HepG2 (cell line): Measurements from ENCODE around the gene SARS2. TPM values are rescaled to one million over a fixed set of nuclear protein-coding genes. Genes with fewer than 3 reads are reported as not detected.

Source experiments
- BCL6 ChIP-seq: IDR thresholded peaks from 2 replicates; pipeline ENCODE4 v1.6.1; 2016; ENCODE audit warnings: missing genetic modification reagents, missing compliant biosample characterization
- CCDC6 ChIP-seq: sonication (generic); formaldehyde crosslinking; IDR thresholded peaks from 2 replicates; pipeline ENCODE4 v1.8.1; 2022; ENCODE audit warnings: mild to moderate bottlenecking, missing genetic modification reagents, moderate library complexity
- FOXC1 ChIP-seq: sonication (generic); formaldehyde crosslinking; IDR thresholded peaks from 2 replicates; pipeline ENCODE4 v1.8.0; 2022; ENCODE audit warnings: mild to moderate bottlenecking, missing genetic modification reagents, borderline replicate concordance
- MZF1 ChIP-seq: sonication (generic); formaldehyde crosslinking; IDR thresholded peaks from 2 replicates; pipeline ENCODE4 v1.8.1; 2023; ENCODE audit warnings: mild to moderate bottlenecking, missing genetic modification reagents, borderline replicate concordance
- NR1H2 ChIP-seq: sonication (generic); formaldehyde crosslinking; IDR thresholded peaks from 2 replicates; pipeline ENCODE4 v1.8.1; 2022; ENCODE audit warnings: low read depth, missing genetic modification reagents, borderline replicate concordance
- RBFOX2 ChIP-seq: fragments of 200-400 bp; formaldehyde crosslinking; IDR thresholded peaks from 2 replicates; pipeline ENCODE4 v1.6.1; 2017; ENCODE audit warnings: low read depth, mild to moderate bottlenecking, low read length
- REST ChIP-seq, 2 experiments: IDR thresholded peaks; 2 replicates each; pipeline ENCODE4 v1.6.1; 2011 to 2012; ENCODE audit warnings: low read length in 2 of 2, borderline replicate concordance in 1 of 2, low read depth in 1 of 2, mild to moderate bottlenecking in 1 of 2, moderate library complexity in 1 of 2
- TOE1 ChIP-seq: sonication (generic); formaldehyde crosslinking; IDR thresholded peaks from 2 replicates; pipeline ENCODE4 v1.4.0; 2020; ENCODE audit warnings: mild to moderate bottlenecking, missing genetic modification reagents
- U2AF1 ChIP-seq: fragments of 200-400 bp; formaldehyde crosslinking; optimal IDR thresholded peaks from 2 replicates; pipeline ENCODE3; 2017; ENCODE audit warnings: mild to moderate bottlenecking, low read depth, low read length
- WIZ ChIP-seq: sonication (generic); formaldehyde crosslinking; IDR thresholded peaks from 2 replicates; pipeline ENCODE4 v1.5.1; 2020; ENCODE audit warnings: mild to moderate bottlenecking, missing genetic modification reagents
- ZBTB21 ChIP-seq: sonication (generic); formaldehyde crosslinking; IDR thresholded peaks from 2 replicates; pipeline ENCODE4 v1.4.0; 2020; ENCODE audit warnings: missing genetic modification reagents
- ZNF276 ChIP-seq: sonication (generic); formaldehyde crosslinking; IDR thresholded peaks from 2 replicates; pipeline ENCODE4 v1.4.0; 2020; ENCODE audit warnings: mild to moderate bottlenecking, low read depth, missing genetic modification reagents
- ZNF460 ChIP-seq: sonication (generic); formaldehyde crosslinking; IDR thresholded peaks from 2 replicates; pipeline ENCODE4 v1.5.1; 2020; ENCODE audit warnings: missing genetic modification reagents, mild to moderate bottlenecking, borderline replicate concordance
- ZNF550 ChIP-seq: sonication (generic); formaldehyde crosslinking; IDR thresholded peaks from 2 replicates; pipeline ENCODE4 v1.4.0; 2020; ENCODE audit warnings: mild to moderate bottlenecking, missing genetic modification reagents, borderline replicate concordance
- ZNF75D ChIP-seq: sonication (generic); formaldehyde crosslinking; IDR thresholded peaks from 2 replicates; pipeline ENCODE4 v1.8.1; 2023; ENCODE audit warnings: missing genetic modification reagents, mild to moderate bottlenecking, borderline replicate concordance
- ZNF761 ChIP-seq: sonication (generic); formaldehyde crosslinking; conservative IDR thresholded peaks from 2 replicates; pipeline ENCODE4 v1.4.0; 2020; ENCODE audit warnings: mild to moderate bottlenecking, missing genetic modification reagents
- ZSCAN22 ChIP-seq: sonication (generic); formaldehyde crosslinking; IDR thresholded peaks from 2 replicates; pipeline ENCODE4 v1.4.0; 2020; ENCODE audit warnings: mild to moderate bottlenecking, missing genetic modification reagents
- ZSCAN31 ChIP-seq: sonication (generic); formaldehyde crosslinking; IDR thresholded peaks from 2 replicates; pipeline ENCODE4 v1.5.0; 2020; ENCODE audit warnings: low read depth, mild to moderate bottlenecking, missing genetic modification reagents
- polyA plus RNA-seq, 8 experiments: library from polyadenylated mRNA; depleted of rRNA in 3 of 8; stranded (reverse) in 7 of 8; unstranded in 1 of 8; fragments of >200 nt; fragmentation: Illumina TruSeq in 4 of 8; extraction: Trizol in 4 of 8; gene quantifications; 2 replicates each; pipeline versions ENCODE4 v1.2.1 to v1.2.3, GENCODE V29; 2011 to 2016; ENCODE audit warnings: low read depth in 4 of 8, missing spikeins in 1 of 8, mixed read lengths in 1 of 8; ENCODE audit not compliant: insufficient read depth in 1 of 8
- total RNA-seq, 5 experiments: library from RNA; depleted of rRNA; stranded (reverse); fragments of >200 nt; fragmentation: Illumina TruSeq; extraction: Trizol; gene quantifications; 2 replicates each; pipeline ENCODE4 v1.2.3, GENCODE V29; 2016; ENCODE audit warnings: low read depth in 1 of 5
- TF ChIP-seq, protein P1 (sequence below): sonication (generic); formaldehyde crosslinking; IDR thresholded peaks from 2 replicates; pipeline ENCODE4 v1.5.0; 2020; ENCODE audit warnings: missing genetic modification reagents
- TF ChIP-seq, protein P2 (sequence below): sonication (generic); formaldehyde crosslinking; IDR thresholded peaks from 2 replicates; pipeline ENCODE4 v1.5.1; 2020; ENCODE audit warnings: missing genetic modification reagents, mild to moderate bottlenecking, borderline replicate concordance

Gene SARS2
- total and polyA plus RNA-seq, 2 of the 13 experiments (the other 11 are each of a cell fraction or from before 2014, with no cell fraction given): 40.0 to 48.6 TPM

- TF ChIP-seq MZF1 (CRISPR knock-in tag) (no peak), RBFOX2 (peak; percentile 67), WIZ (CRISPR knock-in tag) (no peak), ZNF75D (no peak), ZNF550 (CRISPR knock-in tag) (no peak), U2AF1 (peak; percentile 43), ZNF276 (CRISPR knock-in tag) (0 out of 2 replicates have a peak, but pooled peaks have one; percentile 70), ZNF761 (CRISPR knock-in tag) (no peak), BCL6 (no peak), TOE1 (CRISPR knock-in tag) (no peak), REST (IDR thresholded peaks at IDR 0.05; ENCODE audit: borderline replicate concordance in 1 of 2, low read depth in 1 of 2, low read length in 2 of 2) (no peak), ZBTB21 (no peak), ZNF460 (CRISPR knock-in tag) (no peak), ZSCAN22 (CRISPR knock-in tag) (no peak), NR1H2 (no peak), FOXC1 (CRISPR knock-in tag) (peak; percentile 11; the same call in 1 of the 2 replicates), CCDC6 (no peak), ZSCAN31 (no peak)
- TF ChIP-seq, protein P1, sequence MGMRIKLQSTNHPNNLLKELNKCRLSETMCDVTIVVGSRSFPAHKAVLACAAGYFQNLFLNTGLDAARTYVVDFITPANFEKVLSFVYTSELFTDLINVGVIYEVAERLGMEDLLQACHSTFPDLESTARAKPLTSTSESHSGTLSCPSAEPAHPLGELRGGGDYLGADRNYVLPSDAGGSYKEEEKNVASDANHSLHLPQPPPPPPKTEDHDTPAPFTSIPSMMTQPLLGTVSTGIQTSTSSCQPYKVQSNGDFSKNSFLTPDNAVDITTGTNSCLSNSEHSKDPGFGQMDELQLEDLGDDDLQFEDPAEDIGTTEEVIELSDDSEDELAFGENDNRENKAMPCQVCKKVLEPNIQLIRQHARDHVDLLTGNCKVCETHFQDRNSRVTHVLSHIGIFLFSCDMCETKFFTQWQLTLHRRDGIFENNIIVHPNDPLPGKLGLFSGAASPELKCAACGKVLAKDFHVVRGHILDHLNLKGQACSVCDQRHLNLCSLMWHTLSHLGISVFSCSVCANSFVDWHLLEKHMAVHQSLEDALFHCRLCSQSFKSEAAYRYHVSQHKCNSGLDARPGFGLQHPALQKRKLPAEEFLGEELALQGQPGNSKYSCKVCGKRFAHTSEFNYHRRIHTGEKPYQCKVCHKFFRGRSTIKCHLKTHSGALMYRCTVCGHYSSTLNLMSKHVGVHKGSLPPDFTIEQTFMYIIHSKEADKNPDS (CRISPR knock-in tag): no peak
- TF ChIP-seq, protein P2, sequence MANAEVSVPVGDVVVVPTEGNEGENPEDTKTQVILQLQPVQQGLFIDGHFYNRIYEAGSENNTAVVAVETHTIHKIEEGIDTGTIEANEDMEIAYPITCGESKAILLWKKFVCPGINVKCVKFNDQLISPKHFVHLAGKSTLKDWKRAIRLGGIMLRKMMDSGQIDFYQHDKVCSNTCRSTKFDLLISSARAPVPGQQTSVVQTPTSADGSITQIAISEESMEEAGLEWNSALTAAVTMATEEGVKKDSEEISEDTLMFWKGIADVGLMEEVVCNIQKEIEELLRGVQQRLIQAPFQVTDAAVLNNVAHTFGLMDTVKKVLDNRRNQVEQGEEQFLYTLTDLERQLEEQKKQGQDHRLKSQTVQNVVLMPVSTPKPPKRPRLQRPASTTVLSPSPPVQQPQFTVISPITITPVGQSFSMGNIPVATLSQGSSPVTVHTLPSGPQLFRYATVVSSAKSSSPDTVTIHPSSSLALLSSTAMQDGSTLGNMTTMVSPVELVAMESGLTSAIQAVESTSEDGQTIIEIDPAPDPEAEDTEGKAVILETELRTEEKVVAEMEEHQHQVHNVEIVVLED (CRISPR knock-in tag): 0 out of 2 replicates have a peak, but pooled peaks have one; percentile 13
Measured at GRCh38 chr19:38930776-38931520, 385 bp upstream of the SARS2 start, which contains the start of gene MRPS12 (continued).
